Upper lobe of left lung (tissue), 6 donors: ENCODE results near the gene FBXL2. TPM values are rescaled to one million over a fixed set of nuclear protein-coding genes. Genes with fewer than 3 reads are reported as not detected.
A peak's percentile ranks its signal among the peaks of the same experiment; 100 is the strongest.
"Not testable (repeated sequence)": the region's sequence is repeated elsewhere in the genome, so short reads cannot be mapped to it uniquely, and the experiment has no call there.

Experiments
- ATAC-seq, 2 donors: fragments of 200-7000 bp; cut with Tn5 transposase; one replicate each; pipeline ENCODE4 v1.9.1; 2022; ENCODE audit warnings: mild to moderate bottlenecking in 2 of 2, moderate library complexity in 2 of 2; ENCODE audit not compliant: low FRiP score in 2 of 2
- DNase-seq, 2 donors: peaks; one replicate each; pipeline ENCODE4 v3.0.0-alpha.2; 2019 to 2020
- H3K27ac ChIP-seq, 4 donors: fragments of 200-600 bp; sonication (generic); one replicate each; pipeline ENCODE4 v1.5.1; 2016 to 2019
- H3K27me3 ChIP-seq, 4 donors: fragments of 200-600 bp; sonication (generic); one replicate each; pipeline ENCODE4 v1.5.1; 2017 to 2019
- H3K36me3 ChIP-seq, 4 donors: fragments of 200-600 bp; sonication (generic); one replicate each; pipeline ENCODE4 v1.5.1; 2016 to 2019
- H3K4me1 ChIP-seq, 4 donors: fragments of 200-600 bp; sonication (generic); one replicate each; pipeline ENCODE4 v1.5.1; 2018 to 2019
- H3K4me3 ChIP-seq, 4 donors: fragments of 200-600 bp; sonication (generic); one replicate each; pipeline ENCODE4 v1.5.1; 2017 to 2019; ENCODE audit warnings: mild to moderate bottlenecking in 2 of 4, moderate library complexity in 1 of 4
- H3K9me3 ChIP-seq, 4 donors: fragments of 200-600 bp; sonication (generic); one replicate each; pipeline ENCODE4 v1.5.1; 2018 to 2019
- CTCF ChIP-seq, 6 experiments: fragments of 450-650 bp in 4 of 6; fragments of 200-600 bp in 2 of 6; sonication (generic) in 2 of 6; IDR thresholded peaks; one replicate each; pipeline ENCODE4 v1.5.1; 2016 to 2019; ENCODE audit warnings: antibody characterized with exemption in 6 of 6
- EP300 ChIP-seq, 4 donors: sonication (generic); formaldehyde crosslinking; IDR thresholded peaks; one replicate each; pipeline ENCODE4 v1.5.1; 2017; ENCODE audit warnings: antibody characterized with exemption in 4 of 4, control low read depth in 2 of 4
- POLR2A ChIP-seq, 4 donors: fragments of 450-650 bp; IDR thresholded peaks; one replicate each; pipeline ENCODE4 v1.5.1; 2016 to 2017; ENCODE audit warnings: antibody characterized with exemption in 4 of 4, mild to moderate bottlenecking in 2 of 4
- POLR2AphosphoS5 ChIP-seq, 2 donors: sonication (generic); formaldehyde crosslinking; IDR thresholded peaks; one replicate each; pipeline ENCODE4 v1.5.1; 2017; ENCODE audit warnings: antibody characterized with exemption in 2 of 2
- WGBS, 2 donors: methylation state at CpG; one replicate each; pipeline ENCODE4 v1.1.5; 2017 to 2018; 5-methylcytosine and 5-hydroxymethylcytosine counted together
- total RNA-seq, 6 donors: library from RNA; depleted of rRNA in 4 of 6; stranded (reverse); fragments of >200 nt in 4 of 6; gene quantifications; one replicate each; pipeline versions ENCODE4 v1.1.0 to v1.2.1, GENCODE V29; 2016 to 2021
- donor health status: DM: no; HTN: no; CAD: no; lungs with moderate emphysema.
- donor health status: DM: no; HTN: yes; CAD: no; lungs with severe emphysema.

The FBXL2 gene
- total RNA-seq, 6 donors from 2014 or later, result 5.6 to 23.0 (median 9.7) TPM

GRCh38 chr3:33426630-33427317 is 149.5 kb downstream of the FBXL2 start:
- Histone ChIP-seq H3K36me3 (peaks cover 0 to 27% (median 3%) of the 10 kb centered on the region in 4 donors), H3K27me3 (no peaks in the 10 kb centered on the region), H3K4me3 (no peak overlapping the region), H3K27ac (no peak overlapping the region), H3K9me3 (no peaks in the 10 kb centered on the region), H3K4me1 (peaks cover 23 to 36% (median 32%) of the 10 kb centered on the region in 4 donors)
- WGBS, 2 donors, result 82 to 83% methylated on average over 10 of the region's 10 CpGs
- TF ChIP-seq POLR2A (IDR thresholded peaks at IDR 0.05) (no peak), POLR2AphosphoS5 (IDR thresholded peaks at IDR 0.05) (no peak), EP300 (IDR thresholded peaks at IDR 0.05) (no peak), CTCF (IDR thresholded peaks at IDR 0.05) (no peak)
- ATAC-seq (no peak), DNase-seq (no peak)

DNA sequence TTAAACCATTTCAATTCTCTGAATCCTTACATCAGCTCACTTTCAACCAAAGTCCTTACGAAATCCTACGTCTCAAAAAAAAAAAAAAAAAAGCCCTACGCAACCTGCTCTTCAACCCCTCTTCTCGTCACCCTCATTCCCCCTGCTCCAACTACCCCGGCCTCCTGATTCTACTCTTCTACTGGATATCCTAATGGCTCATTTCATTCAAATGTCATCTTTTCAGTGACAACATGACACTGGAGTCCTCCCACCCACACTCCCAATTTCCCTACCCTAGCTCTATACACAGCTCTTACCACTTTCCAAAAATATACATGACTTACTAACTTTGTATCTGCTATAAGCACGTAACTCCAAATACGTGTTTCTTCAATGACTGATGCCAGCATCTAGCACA is 151.5 kb downstream of the FBXL2 start:
- DNase-seq (no peak), ATAC-seq (no peak)
- 54 to 63% methylated on average over 7 of the region's 7 CpGs for WGBS, 2 donors
- TF ChIP-seq POLR2AphosphoS5 (IDR thresholded peaks at IDR 0.05), result no peak
- TF ChIP-seq CTCF (IDR thresholded peaks at IDR 0.05), result no peak
- TF ChIP-seq POLR2A (IDR thresholded peaks at IDR 0.05), result no peak
- no peak for TF ChIP-seq EP300 (IDR thresholded peaks at IDR 0.05)
- H3K4me1 ChIP-seq, result peaks cover 35 to 48% (median 42%) of the 10 kb centered on the region in 4 donors
- H3K27ac ChIP-seq, result no peak overlapping the region
- no peaks in the 10 kb centered on the region for H3K9me3 ChIP-seq
- no peak overlapping the region for H3K4me3 ChIP-seq
- H3K36me3 ChIP-seq, result peaks cover 0 to 10% (median 0%) of the 10 kb centered on the region in 4 donors
- H3K27me3 ChIP-seq, result no peaks in the 10 kb centered on the region

- H3K9me3 ChIP-seq, H3K27ac ChIP-seq, H3K27me3 ChIP-seq, ATAC-seq, H3K4me3 ChIP-seq, H3K36me3 ChIP-seq, DNase-seq: not testable (repeated sequence)
- WGBS, 2 donors, result 78 to 80% methylated on average over 2 of the region's 2 CpGs
- peaks cover 35 to 50% (median 42%) of the 10 kb centered on the region in 4 donors for H3K4me1 ChIP-seq
Observed at GRCh38 chr3:33429306-33429705, 152.1 kb downstream of the FBXL2 start.

GRCh38 chr3:33430061-33430460 is 152.8 kb downstream of the FBXL2 start:
- Histone ChIP-seq H3K27ac (no peak overlapping the region), H3K27me3 (no peaks in the 10 kb centered on the region), H3K4me1 (peaks cover 35 to 47% (median 43%) of the 10 kb centered on the region in 4 donors), H3K36me3 (no peaks in the 10 kb centered on the region), H3K4me3 (no peak overlapping the region), H3K9me3 (no peaks in the 10 kb centered on the region)
- DNase-seq (no peak), ATAC-seq (no peak)
- TF ChIP-seq EP300 (IDR thresholded peaks at IDR 0.05) (no peak), POLR2A (IDR thresholded peaks at IDR 0.05) (no peak), POLR2AphosphoS5 (IDR thresholded peaks at IDR 0.05) (no peak), CTCF (IDR thresholded peaks at IDR 0.05) (no peak)
- 72 to 86% methylated on average over 1 of the region's 1 CpG for WGBS, 2 donors

- WGBS, 2 donors, result 90 to 96% methylated on average over 4 of the region's 4 CpGs
- no peaks in the 10 kb centered on the region for H3K36me3 ChIP-seq
- H3K4me1 ChIP-seq, result peaks cover 40 to 51% (median 48%) of the 10 kb centered on the region in 4 donors
- no peak overlapping the region for H3K27ac ChIP-seq
- H3K27me3 ChIP-seq, result no peaks in the 10 kb centered on the region
- H3K9me3 ChIP-seq, result no peaks in the 10 kb centered on the region
- ATAC-seq (no peak), DNase-seq (no peak)
- TF ChIP-seq EP300 (IDR thresholded peaks at IDR 0.05) (no peak), POLR2A (IDR thresholded peaks at IDR 0.05) (no peak)
- no peak overlapping the region for H3K4me3 ChIP-seq
Observed at GRCh38 chr3:33430571-33430970, 153.3 kb downstream of the FBXL2 start.

- peaks cover 62 to 77% (median 68%) of the 10 kb centered on the region in 4 donors for H3K4me1 ChIP-seq
- H3K27ac ChIP-seq, result peak overlapping the region in 1 of 4 donors; percentile 2
- DNase-seq, result no peak
- H3K36me3 ChIP-seq, result no peaks in the 10 kb centered on the region
- H3K4me3 ChIP-seq, result no peak overlapping the region
- ATAC-seq, result no peak
- TF ChIP-seq CTCF (IDR thresholded peaks at IDR 0.05), result no peak
- TF ChIP-seq POLR2A (IDR thresholded peaks at IDR 0.05), result no peak
- TF ChIP-seq EP300 (IDR thresholded peaks at IDR 0.05), result no peak
- TF ChIP-seq POLR2AphosphoS5 (IDR thresholded peaks at IDR 0.05), result no peak
- 55 to 56% methylated on average over 2 of the region's 2 CpGs for WGBS, 2 donors
- H3K9me3 ChIP-seq, result no peaks in the 10 kb centered on the region
- no peaks in the 10 kb centered on the region for H3K27me3 ChIP-seq
Observed at GRCh38 chr3:33433843-33434242, 156.6 kb downstream of the FBXL2 start.
